GM19372 (cell line): ENCODE data around the gene IFT57.
A peak's percentile ranks its signal among the peaks of the same experiment; 100 is the strongest.

ENCODE experiments used
- ATAC-seq: cut with Tn5 transposase; IDR thresholded peaks from one replicate; pipeline ENCODE4 v1.9.1; 2021; ENCODE audit warnings: mild to moderate bottlenecking, low read depth, moderate library complexity; ENCODE audit not compliant: unreplicated experiment

IFT57 gene

DNA sequence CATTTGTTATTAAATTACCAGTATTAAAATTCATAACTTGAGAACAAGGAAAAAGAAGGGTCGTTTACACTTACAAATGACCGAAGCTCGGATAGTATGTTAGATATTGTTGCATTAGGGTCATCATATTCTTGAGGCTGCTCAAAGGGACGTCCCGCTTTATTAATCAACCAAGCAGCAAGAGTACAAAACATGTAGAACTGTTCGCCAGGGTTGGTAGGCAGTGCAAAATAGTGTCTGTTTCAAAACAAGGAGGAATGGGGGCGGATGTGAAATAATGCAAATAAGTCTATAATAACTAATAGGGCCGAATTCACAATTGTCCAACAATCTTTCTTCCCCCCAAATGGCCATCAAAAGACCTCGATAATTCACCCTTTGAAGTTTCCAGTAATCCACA lies 2.9 kb downstream of the IFT57 start:
- peak; percentile 19 for ATAC-seq

DNA sequence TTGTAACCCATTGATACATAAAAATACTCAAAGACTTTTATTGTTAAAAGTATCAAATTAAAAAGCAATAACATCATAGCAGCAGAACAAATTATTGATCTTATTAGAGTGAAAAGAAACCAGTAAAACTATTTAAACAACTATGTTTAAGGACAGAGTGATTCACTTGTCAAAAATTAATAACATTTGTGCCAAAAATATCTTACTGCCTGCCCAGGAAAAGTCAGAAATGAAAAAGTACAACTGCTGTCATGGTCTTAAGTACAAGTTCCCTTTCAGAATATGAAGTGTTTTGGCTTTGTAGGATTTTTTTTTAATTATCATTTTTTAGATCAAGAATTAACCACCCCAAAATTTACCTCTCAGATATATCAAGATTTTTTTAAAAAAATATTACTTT lies 3.4 kb downstream of the IFT57 start:
- no peak for ATAC-seq

DNA sequence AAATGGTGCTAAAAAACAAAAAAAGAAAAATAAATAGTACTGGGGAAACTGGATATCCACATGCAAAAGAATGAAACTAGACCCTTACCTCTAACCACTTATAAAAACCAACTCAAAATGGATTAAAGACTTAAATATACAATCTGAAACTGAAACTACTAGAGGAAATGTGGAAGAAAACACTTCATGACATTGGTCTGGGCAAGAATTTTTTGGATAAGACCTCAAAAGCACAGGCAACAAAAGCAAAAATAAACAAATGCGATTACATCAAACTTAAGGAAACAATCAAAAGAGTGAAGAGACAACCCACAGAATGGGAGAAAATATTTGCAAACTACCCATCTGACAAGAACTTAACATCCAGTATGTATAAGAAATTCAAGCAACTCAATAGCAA lies 6.4 kb downstream of the IFT57 start:
- ATAC-seq, result no peak

DNA sequence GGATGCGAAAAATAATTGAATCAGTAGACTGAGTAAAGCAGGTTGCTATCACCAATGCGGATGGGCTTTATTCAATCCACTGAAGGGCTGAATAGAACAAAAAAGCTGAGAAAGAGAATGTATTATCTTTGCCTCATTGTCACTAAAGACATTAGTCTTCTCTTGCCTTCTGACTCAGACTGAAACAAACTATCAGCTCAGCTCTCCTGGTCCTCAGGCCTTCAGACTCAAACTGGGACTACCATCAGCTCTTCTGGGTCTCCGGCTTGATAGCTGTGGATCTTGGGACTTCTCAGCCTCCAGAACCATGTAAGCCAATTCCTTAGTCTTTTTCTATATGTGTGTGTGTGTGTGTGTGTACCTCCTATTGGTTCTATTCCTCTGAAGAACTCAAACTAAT lies 12.6 kb downstream of the IFT57 start:
- no peak for ATAC-seq

DNA sequence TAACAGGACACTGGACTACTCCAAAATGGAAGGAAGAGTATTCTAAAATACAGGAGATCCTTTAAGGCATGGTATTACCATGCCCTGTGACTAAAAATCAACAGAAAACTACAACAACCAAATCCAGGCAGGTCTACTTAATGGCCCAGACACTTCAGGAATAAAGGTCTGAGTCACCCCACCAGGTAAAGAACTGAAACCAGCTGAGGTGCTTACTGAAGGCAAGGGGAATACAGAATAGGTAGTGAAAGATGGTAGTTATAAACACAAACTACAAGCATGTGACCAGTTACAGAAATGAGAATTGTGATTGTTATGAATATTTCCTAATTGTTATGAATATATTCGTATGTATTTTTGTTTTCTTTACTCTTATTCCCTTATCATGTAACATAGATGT lies 13.4 kb downstream of the IFT57 start:
- ATAC-seq, result peak; percentile 93

GRCh38 chr3:108202834-108203233 lies 19.4 kb downstream of the IFT57 start:
- no peak for ATAC-seq

GRCh38 chr3:108202080-108202479 lies 20.1 kb downstream of the IFT57 start:
- no peak for ATAC-seq

GRCh38 chr3:108201258-108201657 lies 21.0 kb downstream of the IFT57 start:
- no peak for ATAC-seq

DNA sequence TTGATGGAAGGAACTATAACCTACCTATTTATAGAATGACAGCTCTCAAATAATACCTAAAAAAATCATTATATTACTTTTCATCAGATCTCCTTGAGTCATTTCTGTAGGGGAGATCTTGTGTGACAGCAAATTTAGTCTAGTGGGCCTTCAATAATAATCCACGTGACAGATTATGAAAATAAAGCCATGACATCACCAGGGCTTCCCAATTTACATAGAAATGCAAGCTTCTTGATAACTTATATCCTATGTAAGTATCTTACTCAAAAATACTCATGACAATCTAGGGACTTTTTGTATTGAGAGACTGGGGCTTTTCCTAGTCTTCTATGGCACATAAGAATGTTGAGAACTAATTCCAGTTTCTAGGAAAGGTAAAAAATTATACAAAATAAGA lies 21.6 kb downstream of the IFT57 start:
- ATAC-seq, result no peak

- no peak for ATAC-seq
These were observed 22.2 kb downstream of the IFT57 start for GRCh38 chr3:108200024-108200423.

- ATAC-seq, result no peak
These were observed 30.8 kb downstream of the IFT57 start for GRCh38 chr3:108191394-108191793.

GRCh38 chr3:108190346-108190745 lies 31.9 kb downstream of the IFT57 start:
- no peak for ATAC-seq

- no peak for ATAC-seq
These were observed 32.8 kb downstream of the IFT57 start for GRCh38 chr3:108189440-108189839.

GRCh38 chr3:108185536-108185935 lies 36.7 kb downstream of the IFT57 start:
- ATAC-seq, result no peak

DNA sequence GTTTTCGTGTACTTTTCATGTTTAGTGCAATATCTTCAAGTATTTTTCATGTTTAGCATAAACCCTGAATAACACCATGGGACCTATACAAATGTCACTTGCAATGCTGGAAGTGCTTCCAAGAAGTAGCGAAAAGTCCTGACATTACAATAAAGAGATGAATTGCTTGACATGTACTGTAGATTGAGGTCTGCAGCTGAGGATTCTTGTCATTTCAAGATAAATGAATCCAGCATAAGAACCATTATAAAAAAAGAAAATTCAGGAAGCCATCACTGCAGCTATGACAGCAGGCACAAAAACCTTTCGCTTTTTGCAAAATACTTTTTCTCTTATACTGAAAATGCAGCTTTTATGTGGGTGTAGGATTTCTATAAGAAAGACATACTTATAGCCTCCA lies 37.4 kb downstream of the IFT57 start:
- ATAC-seq, result no peak

GRCh38 chr3:108183971-108184370 lies 38.3 kb downstream of the IFT57 start:
- no peak for ATAC-seq

GRCh38 chr3:108183181-108183580 lies 39.0 kb downstream of the IFT57 start:
- no peak for ATAC-seq

DNA sequence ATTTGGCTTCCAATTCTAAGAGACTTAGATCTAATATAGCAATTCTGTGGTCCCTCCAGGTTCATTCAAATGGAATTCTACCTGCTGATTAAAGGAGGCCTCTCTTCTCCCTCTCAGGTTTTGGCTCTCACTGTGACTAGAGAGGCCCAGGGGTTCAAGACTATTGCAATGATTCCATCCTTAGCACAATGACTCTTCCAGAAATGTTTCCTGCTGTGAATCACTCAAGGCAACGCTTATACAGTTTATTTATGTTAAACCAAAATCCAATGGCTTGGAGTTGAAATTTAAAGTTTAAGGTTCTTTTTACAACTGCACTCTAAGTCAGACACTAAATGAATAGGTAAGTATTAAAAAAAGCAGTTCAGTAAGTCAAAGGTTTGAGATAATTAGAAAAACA lies 39.9 kb downstream of the IFT57 start:
- ATAC-seq, result no peak

- no peak for ATAC-seq
These were observed 41.1 kb downstream of the IFT57 start for GRCh38 chr3:108181172-108181571.

DNA sequence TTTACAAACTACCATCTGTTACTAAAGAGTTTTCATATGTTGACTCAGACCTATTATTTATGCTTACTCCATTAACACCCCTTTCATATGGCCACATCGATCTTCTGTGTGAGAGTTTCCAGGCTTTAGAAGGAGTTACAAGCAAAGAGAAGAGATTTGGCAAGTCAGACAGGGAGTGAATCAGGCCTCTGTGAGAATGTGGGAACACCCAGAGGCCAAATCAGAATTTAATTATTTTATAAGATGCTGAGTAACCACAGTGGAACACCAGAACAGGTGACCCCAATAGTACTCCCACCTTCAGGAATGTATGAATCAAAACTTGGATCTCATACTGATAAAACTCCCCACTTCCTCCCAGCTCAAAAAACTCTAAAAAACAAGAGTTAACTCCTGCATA lies 42.0 kb downstream of the IFT57 start:
- ATAC-seq, result no peak

DNA sequence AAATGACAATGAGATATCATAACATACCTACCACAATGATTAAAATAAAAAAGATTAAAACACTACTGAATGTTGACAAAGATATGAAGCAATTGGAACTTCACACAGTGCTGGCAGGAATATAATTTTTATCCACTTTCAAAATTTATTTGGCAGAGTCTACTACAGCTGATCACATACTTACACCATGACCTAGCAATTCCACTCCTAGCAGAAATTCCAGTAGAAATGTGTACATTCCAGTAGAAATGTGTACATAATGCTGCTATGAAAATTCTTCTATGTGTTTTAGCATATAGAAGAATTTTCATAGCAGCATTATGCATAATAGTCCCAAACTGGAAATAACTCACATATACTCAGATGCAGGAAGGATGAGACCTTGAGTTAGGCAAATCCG lies 43.5 kb downstream of the IFT57 start:
- ATAC-seq, result no peak

GRCh38 chr3:108177536-108177935 lies 44.7 kb downstream of the IFT57 start:
- ATAC-seq, result no peak

DNA sequence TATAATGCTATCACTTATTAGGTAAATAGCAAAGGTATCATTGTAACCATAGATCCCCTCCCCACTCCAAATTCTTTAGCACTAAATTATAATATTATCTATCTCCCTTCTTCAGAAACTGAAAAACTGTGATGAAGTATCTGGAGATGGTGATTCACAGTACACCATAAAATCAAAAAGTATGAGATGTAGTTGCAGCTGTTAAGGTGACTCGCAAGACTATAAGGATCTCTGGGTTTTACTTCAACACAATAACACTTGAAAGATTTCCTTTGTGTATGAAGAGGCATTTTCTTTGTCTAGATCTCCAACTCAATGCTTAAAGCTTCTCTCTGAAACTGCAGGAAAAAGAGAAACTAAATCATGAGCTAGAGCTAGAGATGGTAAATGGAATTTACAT lies 46.9 kb downstream of the IFT57 start:
- ATAC-seq, result no peak

DNA sequence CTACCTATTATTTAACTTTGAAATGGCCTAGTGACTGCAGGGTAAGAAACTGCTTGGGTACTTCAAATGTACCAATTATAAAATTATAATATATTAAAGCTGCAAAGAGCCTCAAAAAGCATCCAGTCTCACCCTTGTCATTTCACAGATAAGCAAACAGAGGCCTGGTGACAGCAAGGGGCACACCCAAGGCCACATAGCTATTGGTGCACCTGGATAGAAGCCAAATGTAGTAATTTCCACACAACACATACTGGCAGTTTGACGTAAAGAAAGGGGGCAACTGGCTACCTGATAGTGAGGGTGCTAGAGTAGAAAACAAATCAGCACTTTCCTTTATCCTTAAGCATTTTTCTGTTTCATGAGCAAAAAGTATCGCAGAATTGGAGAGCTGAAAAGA lies 51.1 kb downstream of the IFT57 start:
- ATAC-seq, result no peak
